GM23338 (cell line): Measurements from ENCODE around the gene LRRC27. TPM values are rescaled to one million over a fixed set of nuclear protein-coding genes. Genes with fewer than 3 reads are reported as not detected.

Experiments
- ATAC-seq: fragments of 200-7000 bp; cut with Tn5 transposase; 3 replicates; pipeline ENCODE4 v1.9.1; 2020
- DNase-seq: peaks from one replicate; pipeline ENCODE4 v3.0.0-alpha.2; 2015; ENCODE audit warnings: low spot score
- H2AFZ ChIP-seq: fragments of 200-600 bp; sonication (generic); 2 replicates; pipeline ENCODE4 v1.8.0; 2016; ENCODE audit warnings: antibody characterized with exemption, mild to moderate bottlenecking, moderate library complexity
- H3F3A ChIP-seq: fragments of 200-600 bp; sonication (generic); replicated peaks from 2 replicates; pipeline ENCODE4 v1.8.0; 2017; ENCODE audit warnings: antibody characterized with exemption, mixed run types, low read depth
- H3K27ac ChIP-seq: fragments of 200-600 bp; sonication (generic); 2 replicates; pipeline ENCODE4 v1.6.1; 2016; ENCODE audit warnings: low read depth
- H3K27me3 ChIP-seq: fragments of 200-600 bp; sonication (generic); 2 replicates; pipeline ENCODE4 v1.8.0; 2016; ENCODE audit warnings: mild to moderate bottlenecking, mixed run types, moderate library complexity; ENCODE audit not compliant: insufficient read depth
- H3K36me3 ChIP-seq: fragments of 200-600 bp; sonication (generic); 2 replicates; pipeline ENCODE4 v1.8.0; 2016; ENCODE audit warnings: mild to moderate bottlenecking; ENCODE audit not compliant: insufficient read depth
- H3K4me1 ChIP-seq: fragments of 200-600 bp; sonication (generic); 2 replicates; pipeline ENCODE4 v1.8.0; 2016; ENCODE audit warnings: mild to moderate bottlenecking, moderate library complexity; ENCODE audit not compliant: insufficient read depth
- H3K4me2 ChIP-seq: fragments of 200-600 bp; sonication (generic); 2 replicates; pipeline ENCODE4 v1.7.1; 2017; ENCODE audit warnings: mixed run types
- H3K4me3 ChIP-seq: fragments of 200-600 bp; sonication (generic); 2 replicates; pipeline ENCODE4 v1.6.1; 2016; ENCODE audit warnings: mixed run types
- H3K79me2 ChIP-seq: fragments of 200-600 bp; sonication (generic); replicated peaks from 2 replicates; pipeline ENCODE4 v1.8.0; 2017; ENCODE audit warnings: mild to moderate bottlenecking; ENCODE audit not compliant: insufficient read depth
- H3K9me2 ChIP-seq: fragments of 200-600 bp; sonication (generic); 2 replicates; pipeline ENCODE4 v1.8.0; 2017; ENCODE audit not compliant: insufficient read depth
- H4K20me1 ChIP-seq: fragments of 200-600 bp; sonication (generic); replicated peaks from 2 replicates; pipeline ENCODE4 v1.8.0; 2017; ENCODE audit warnings: mild to moderate bottlenecking; ENCODE audit not compliant: insufficient read depth
- H3K27ac Mint-ChIP-seq: 2 replicates; pipeline ENCODE4 v1.8.0; 2020; ENCODE audit warnings: inconsistent platforms, mild to moderate bottlenecking, moderate library complexity, mixed read lengths
- H3K27me3 Mint-ChIP-seq: 3 replicates; pipeline ENCODE4 v1.8.0; 2022; ENCODE audit warnings: low read depth, mild to moderate bottlenecking, moderate library complexity, mixed read lengths, inconsistent platforms; ENCODE audit not compliant: insufficient read depth, poor library complexity
- H3K36me3 Mint-ChIP-seq: 3 replicates; pipeline ENCODE4 v1.8.0; 2021; ENCODE audit warnings: low read depth, mild to moderate bottlenecking, inconsistent platforms, moderate library complexity, mixed read lengths
- H3K4me1 Mint-ChIP-seq: 3 replicates; pipeline ENCODE4 v1.8.0; 2020; ENCODE audit warnings: mild to moderate bottlenecking, inconsistent platforms, mixed read lengths
- H3K4me3 Mint-ChIP-seq: 3 replicates; pipeline ENCODE4 v1.8.0; 2021; ENCODE audit warnings: moderate library complexity, mild to moderate bottlenecking, inconsistent platforms, mixed read lengths
- H3K9me3 Mint-ChIP-seq: 3 replicates; pipeline ENCODE4 v1.8.0; 2020; ENCODE audit warnings: moderate library complexity, mild to moderate bottlenecking, inconsistent platforms, mixed read lengths
- CREB1 ChIP-seq: fragments of 250-450 bp; sonication (Bioruptor Pico); IDR thresholded peaks from 2 replicates; pipeline ENCODE4 v1.5.0; 2020; ENCODE audit warnings: low read depth, mild to moderate bottlenecking, moderate library complexity
- CTCF ChIP-seq, 2 experiments: fragments of 200-600 bp in 1 of 2; sonication (generic) in 1 of 2; conservative IDR thresholded peaks; 2 replicates each; pipeline versions ENCODE4 v1.5.1 to v1.6.1; 2016 to 2017; ENCODE audit warnings: antibody characterized with exemption in 2 of 2, low read depth in 2 of 2, mild to moderate bottlenecking in 2 of 2, moderate library complexity in 1 of 2
- ETS1 ChIP-seq: IDR thresholded peaks from 2 replicates; pipeline ENCODE4 v1.6.1; 2016; ENCODE audit warnings: antibody characterized with exemption
- EZH2 ChIP-seq: fragments of 200-600 bp; sonication (generic); IDR thresholded peaks from one replicate; pipeline ENCODE4 v1.8.0; 2017; ENCODE audit warnings: antibody characterized with exemption, mild to moderate bottlenecking, low read depth; ENCODE audit not compliant: unreplicated experiment
- EZH2phosphoT487 ChIP-seq: fragments of 200-600 bp; sonication (generic); IDR thresholded peaks from one replicate; pipeline ENCODE4 v1.8.1; 2018; ENCODE audit warnings: antibody characterized with exemption; ENCODE audit not compliant: unreplicated experiment
- JUNB ChIP-seq: IDR thresholded peaks from one replicate; pipeline ENCODE4 v1.6.1; 2016; ENCODE audit warnings: antibody characterized with exemption; ENCODE audit not compliant: unreplicated experiment
- NANOG ChIP-seq: IDR thresholded peaks from 2 replicates; pipeline ENCODE4 v1.6.1; 2016; ENCODE audit warnings: antibody characterized with exemption, borderline replicate concordance
- POLR2AphosphoS5 ChIP-seq: IDR thresholded peaks from 2 replicates; pipeline ENCODE4 v1.6.1; 2016; ENCODE audit warnings: antibody characterized with exemption, low read depth
- REST ChIP-seq: IDR thresholded peaks from one replicate; pipeline ENCODE4 v1.6.1; 2018; ENCODE audit warnings: antibody characterized with exemption; ENCODE audit not compliant: unreplicated experiment
- STAT1 ChIP-seq: IDR thresholded peaks from one replicate; pipeline ENCODE4 v1.6.1; 2016; ENCODE audit warnings: antibody characterized with exemption; ENCODE audit not compliant: unreplicated experiment
- ZNF114 ChIP-seq: fragments of 250-450 bp; sonication (Bioruptor Pico); IDR thresholded peaks from 2 replicates; pipeline ENCODE4 v1.5.0; 2020; ENCODE audit warnings: mild to moderate bottlenecking, moderate library complexity
- ZNF331 ChIP-seq: fragments of 250-450 bp; sonication (Bioruptor Pico); IDR thresholded peaks from 2 replicates; pipeline ENCODE4 v1.5.0; 2020; ENCODE audit warnings: low read depth, mild to moderate bottlenecking, moderate library complexity
- ZNF462 ChIP-seq: fragments of 250-450 bp; sonication (Bioruptor Pico); IDR thresholded peaks from 2 replicates; pipeline ENCODE4 v1.5.0; 2020; ENCODE audit warnings: mild to moderate bottlenecking, moderate library complexity
- polyA plus RNA-seq: library from polyadenylated mRNA; unstranded; fragments of >200 nt; fragmentation: Nextera tagmentation; extraction: Ambion mirVana; gene quantifications from 2 replicates; pipeline ENCODE4 v1.2.1, GENCODE V29; 2016
- total RNA-seq: library from RNA; depleted of rRNA; stranded (reverse); fragments of >200 nt; shearing (Covaris generic); gene quantifications from 2 replicates; pipeline ENCODE4 v1.2.3, GENCODE V29; 2014

The LRRC27 gene
- total and polyA plus RNA-seq, 2 experiments from 2014 or later = 2.9 to 3.5 TPM

GRCh38 chr10:132399117-132400035 lies 67.4 kb downstream of the LRRC27 start:
- Histone ChIP-seq H3K79me2 (no peaks in the 10 kb centered on the region), H3K36me3 (no peaks in the 10 kb centered on the region), H3K4me3 (no peak overlapping the region), H3F3A (no peaks in the 10 kb centered on the region), H3K4me1 (peaks cover 7% of the 10 kb centered on the region; the same call in 1 of the 2 replicates), H4K20me1 (no peaks in the 10 kb centered on the region), H3K27me3 (peaks cover 6% of the 10 kb centered on the region; the same call in 1 of the 2 replicates), H3K27ac (no peak overlapping the region), H3K9me2 (no peaks in the 10 kb centered on the region), H3K4me2 (no peak overlapping the region), H2AFZ (no peak overlapping the region)
- no peaks in the 10 kb centered on the region for H3K9me3 Mint-ChIP-seq
- ATAC-seq (no peak), DNase-seq (no peak)
- H3K27me3 Mint-ChIP-seq = peaks cover 3% of the 10 kb centered on the region
- H3K27ac Mint-ChIP-seq = no peak overlapping the region
- TF ChIP-seq EZH2 (no peak), JUNB (no peak), ZNF331 (CRISPR knock-in tag) (no peak), EZH2phosphoT487 (no peak), ZNF114 (CRISPR knock-in tag) (no peak), POLR2AphosphoS5 (no peak), CREB1 (no peak), ZNF462 (CRISPR knock-in tag) (no peak), CTCF (conservative IDR thresholded peaks at IDR 0.05; ENCODE audit: low read depth in 2 of 2) (no peak), ETS1 (no peak), STAT1 (no peak), REST (no peak), NANOG (no peak)
- no peaks in the 10 kb centered on the region for H3K36me3 Mint-ChIP-seq
- H3K4me3 Mint-ChIP-seq = no peak overlapping the region; the same call in 2 of the 3 replicates
- peaks cover 24% of the 10 kb centered on the region for H3K4me1 Mint-ChIP-seq
